Measurements from ENCODE around the gene QARS1. TPM values are rescaled to one million over a fixed set of nuclear protein-coding genes. Genes with fewer than 3 reads are reported as not detected.
A peak's percentile ranks its signal among the peaks of the same experiment; 100 is the strongest.

Gene QARS1
- polyA plus RNA-seq, 3 donors = 310 to 324 (median 317) TPM

DNA sequence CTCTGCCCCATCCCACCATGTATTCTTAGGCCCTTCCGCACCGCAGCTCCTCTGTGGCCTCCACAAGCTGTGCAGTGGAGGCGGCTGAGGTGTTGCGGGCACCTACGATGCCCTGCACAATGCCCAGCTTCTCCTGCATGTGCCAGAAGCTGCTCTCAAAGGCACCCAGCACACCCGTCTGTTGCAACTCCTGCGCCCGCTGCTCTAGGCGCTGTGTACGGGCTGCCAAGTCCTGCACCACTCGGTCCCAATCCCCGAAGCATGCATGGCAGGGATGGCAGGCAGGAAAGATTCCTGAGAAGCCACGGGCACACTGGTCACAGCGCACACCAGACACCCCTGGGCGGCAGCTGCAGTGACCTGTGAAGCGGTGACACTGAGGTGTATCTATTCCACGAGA, 19.1 kb upstream of the QARS1 start:
- DNase-seq = no peak

DNA sequence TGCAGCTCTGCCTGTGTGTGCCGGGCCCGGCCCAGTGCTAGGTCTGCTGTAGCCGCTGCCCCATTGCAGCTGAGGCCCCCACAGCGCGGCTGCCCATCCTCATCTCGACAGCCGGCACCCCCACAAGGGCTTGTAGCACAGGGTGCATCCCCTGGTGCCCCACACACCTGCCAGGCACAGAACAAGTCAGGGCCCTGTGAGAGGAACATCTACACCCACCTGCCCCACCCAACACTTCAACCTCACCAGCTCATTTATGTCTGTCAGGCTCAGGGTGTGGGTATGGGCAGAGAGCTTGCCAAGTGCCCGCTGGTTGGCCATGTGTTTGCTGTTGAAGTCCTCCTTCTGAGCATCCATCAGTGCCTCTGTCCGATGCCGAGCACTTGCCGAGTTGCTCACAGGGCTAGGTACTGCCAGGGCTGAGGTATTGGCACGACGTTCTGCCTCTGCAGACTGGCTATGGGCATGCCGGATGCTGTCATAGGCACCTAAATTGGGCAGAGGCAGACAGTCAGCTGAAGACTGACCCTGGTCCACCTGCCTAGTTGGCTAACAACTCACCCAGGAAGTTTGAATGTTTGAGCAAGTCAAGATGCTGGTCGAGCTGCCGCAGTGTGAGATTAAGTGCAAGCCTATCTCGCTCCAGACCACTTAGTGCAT, 18.5 kb upstream of the QARS1 start:
- no peak for DNase-seq

DNA sequence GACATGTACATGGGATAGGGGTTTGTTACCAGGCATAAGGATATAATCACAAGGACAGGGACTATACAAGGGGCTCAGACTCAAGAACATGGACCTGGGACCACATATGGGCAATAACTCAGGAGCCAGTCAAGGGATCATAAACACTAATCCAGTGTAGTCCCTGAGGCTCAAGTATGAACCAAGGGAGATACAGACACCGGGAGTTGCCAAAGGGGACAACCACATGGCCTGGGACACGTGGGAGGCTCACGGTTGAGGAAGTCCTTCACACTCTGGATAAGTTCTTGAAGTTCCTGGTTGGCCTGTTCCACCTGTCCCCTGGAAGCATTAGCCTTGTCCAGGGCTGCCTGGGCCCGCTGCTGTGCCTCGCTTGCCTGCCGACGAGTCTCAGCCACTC, 17.9 kb upstream of the QARS1 start:
- DNase-seq = no peak

DNA sequence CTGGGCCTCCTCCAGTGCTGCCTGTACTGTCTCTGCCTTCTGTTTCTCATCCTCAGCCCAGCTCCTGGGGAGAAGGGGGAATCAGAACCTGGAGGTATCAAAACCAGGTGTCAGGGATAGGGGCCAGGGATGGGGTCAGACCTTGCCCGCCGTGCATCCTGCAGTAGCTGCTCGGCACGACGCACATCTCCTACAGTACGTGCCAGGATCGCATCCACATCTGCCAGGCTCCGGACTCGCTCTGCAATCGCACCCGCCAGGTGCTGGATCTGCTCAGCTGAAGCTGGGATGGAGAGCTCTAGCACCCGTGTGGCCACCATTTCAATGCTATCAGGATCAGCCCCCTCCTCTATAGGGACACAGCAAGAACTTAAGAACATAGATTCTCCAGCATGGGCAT, 17.5 kb upstream of the QARS1 start:
- no peak for DNase-seq

- DNase-seq = no peak
Measured at GRCh38 chr3:49121132-49121736, 16.7 kb upstream of the QARS1 start.

DNA sequence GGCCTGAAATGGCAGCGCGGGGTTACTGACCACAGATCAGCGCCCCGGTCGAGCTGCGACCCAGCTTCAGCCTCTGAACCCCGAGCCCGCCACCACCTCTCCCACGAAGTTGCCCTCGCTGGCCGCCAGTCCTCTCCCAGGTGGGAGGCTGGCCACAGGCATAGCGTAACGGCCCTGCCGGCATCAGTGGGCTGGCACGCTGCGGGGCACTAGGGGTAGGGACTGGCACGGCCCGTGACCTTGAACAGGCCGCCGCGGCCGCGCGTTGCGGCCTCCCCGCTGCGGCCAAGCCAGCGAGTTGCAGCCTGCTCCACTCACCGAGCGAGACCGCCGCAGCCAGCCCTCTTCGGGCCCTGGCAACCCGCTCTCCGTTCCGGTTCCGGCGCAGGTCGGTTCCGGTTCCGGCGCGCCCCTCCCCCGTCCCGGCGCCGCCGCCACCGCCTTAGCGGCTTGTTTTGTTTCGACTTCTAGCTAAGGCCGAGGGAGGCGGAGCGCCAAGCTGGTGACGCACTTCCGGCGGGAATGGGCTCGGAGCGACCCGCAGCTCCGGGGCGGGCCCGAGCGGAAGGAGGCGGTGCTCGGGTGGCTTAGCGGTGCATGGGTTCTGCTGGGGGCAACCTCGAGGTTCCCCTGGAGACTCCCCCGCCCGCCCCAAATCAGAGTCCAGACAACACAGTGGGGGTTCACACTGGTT, 16.0 kb upstream of the QARS1 start, which contains the start of gene USP19:
Gene USP19 (minus strand): TSS at position 386 of the 694 bp plus-strand sequence. CDS start 1,678 bp downstream, outside the sequence.
- DNase-seq = peak; percentile 94

GRCh38 chr3:49120096-49120437, 15.5 kb upstream of the QARS1 start:
- no peak for DNase-seq

DNA sequence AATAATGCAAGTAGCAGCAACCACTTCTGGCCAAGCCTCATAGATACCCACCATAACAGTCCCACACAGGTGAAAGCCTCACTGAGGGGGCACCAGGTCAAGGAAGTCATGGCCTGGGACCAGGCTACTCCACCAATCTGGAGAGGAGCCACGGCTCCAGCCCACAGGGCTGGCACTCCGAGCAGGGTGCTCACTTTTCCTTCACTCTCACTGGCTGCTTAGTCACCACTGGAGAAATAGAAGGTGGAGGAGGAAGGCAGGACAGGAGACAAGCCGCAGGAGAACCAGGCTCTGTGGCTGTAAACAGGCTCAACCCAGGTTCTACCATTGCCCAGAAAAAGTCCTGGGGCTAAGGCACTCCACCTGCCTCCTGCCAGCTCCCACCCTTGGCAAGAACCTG, 14.9 kb upstream of the QARS1 start:
- DNase-seq = no peak

DNA sequence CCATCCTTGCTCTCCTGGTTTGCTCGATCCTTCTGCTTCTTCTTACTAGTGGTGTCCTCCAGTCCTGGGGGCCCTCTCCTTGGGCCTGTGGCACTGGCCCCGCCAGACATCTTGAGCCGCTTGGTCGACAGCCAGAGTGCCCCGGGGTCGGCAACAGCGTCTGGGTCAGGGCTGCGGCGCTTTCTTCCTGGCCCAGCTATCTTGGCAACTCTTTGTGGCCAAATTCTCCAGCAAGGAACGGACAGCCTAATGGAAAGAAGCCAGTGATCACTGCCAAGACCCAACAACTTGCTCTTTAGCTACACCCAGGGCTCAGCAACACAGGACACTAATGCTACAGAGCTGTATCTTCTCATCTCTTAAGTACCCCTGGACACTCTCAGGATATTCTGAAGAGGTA, 14.5 kb upstream of the QARS1 start:
- DNase-seq = no peak

GRCh38 chr3:49112262-49112661, 7.7 kb upstream of the QARS1 start:
- DNase-seq = no peak

DNA sequence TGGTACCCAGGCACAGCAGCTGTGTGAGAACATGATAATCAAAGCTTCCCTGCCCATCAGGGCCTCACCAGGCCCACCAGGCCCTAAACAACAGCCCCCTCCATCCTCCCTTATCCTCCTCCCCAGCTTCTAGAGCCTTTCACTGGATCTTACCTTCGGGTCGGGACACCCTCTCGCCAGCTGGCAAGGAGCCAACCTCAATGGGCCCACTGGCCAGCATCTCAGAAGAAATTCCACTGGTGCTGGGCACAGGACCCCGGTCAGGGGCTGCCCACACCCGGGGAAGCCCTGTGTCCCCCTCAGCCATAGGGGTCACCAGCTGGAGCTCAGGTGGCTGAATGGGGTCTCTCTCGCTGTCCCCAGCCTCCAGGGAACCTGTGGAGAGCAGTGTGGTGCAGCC, 6.8 kb upstream of the QARS1 start:
- DNase-seq = no peak

- no peak for DNase-seq
Measured at GRCh38 chr3:49110780-49111179, 6.2 kb upstream of the QARS1 start.

DNA sequence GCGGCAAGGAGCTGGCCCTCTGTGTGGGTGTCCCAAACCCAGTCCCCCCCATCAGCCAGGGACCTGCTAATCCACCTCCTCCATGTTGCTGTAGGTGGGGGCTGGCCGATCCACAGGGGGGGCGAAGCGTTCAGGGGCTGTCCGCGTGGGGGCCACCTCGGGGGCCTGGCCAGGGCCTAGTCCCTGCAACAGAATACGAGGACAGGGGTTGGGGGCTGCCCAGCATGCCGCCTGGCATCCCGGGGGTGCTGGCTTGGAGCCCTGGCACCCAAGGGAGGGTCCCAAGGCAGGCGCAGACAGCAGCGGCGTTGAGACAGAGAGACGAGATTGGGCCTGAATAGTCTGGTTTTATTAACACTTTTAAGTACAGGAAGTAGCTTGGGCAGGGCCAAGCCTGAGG, 3.8 kb upstream of the QARS1 start:
- DNase-seq = no peak

DNA sequence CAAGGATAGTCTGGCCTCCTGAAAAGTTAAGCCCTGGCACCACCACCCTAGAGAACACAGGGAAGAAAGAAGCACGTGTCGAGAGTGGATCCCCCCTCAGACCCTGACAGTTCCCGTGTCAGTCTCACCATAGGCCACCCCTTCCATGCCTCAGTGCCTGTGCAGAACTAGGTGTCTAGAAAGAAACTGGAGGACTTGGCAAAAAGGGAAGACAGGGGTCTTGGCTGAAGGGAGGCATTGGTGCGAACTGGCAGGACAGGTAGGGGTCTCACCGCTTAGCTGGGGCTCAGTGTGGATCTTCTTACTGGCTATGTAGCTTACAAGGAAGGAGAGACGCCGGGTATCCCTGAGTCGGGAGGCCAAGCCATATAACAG, 518 bp downstream of the QARS1 start:
- no peak for DNase-seq

GRCh38 chr3:49100046-49100615, 4.4 kb downstream of the QARS1 start:
- DNase-seq = no peak

GRCh38 chr3:49098910-49099630, 5.5 kb downstream of the QARS1 start:
- DNase-seq = no peak

DNA sequence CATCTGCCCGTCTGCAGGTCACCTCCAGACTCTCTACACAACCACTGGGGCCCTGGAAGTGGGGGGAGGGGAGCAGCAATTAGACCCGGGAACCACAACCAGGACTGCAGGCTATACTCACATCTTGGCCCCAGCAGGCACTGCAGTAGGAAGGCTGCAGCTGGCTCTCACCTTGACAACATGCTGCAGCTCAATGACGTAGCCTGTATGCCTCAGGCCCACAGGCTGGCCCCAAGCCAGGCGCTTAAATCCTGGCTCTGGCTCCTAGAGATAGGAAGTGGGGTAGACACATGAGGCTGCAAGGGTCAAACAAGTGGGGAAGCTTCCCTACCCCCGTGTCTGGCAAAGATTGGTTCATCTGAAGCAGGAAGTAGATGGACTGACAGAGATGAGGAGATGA, 6.1 kb downstream of the QARS1 start:
- no peak for DNase-seq

- DNase-seq = peak; percentile 99
Measured at GRCh38 chr3:49093853-49094767, 10.4 kb downstream of the QARS1 start, which contains the start of gene QRICH1. Gene QRICH1 (minus strand): TSS chr3:49094071. CDS start chr3:49077017, 17,054 bp downstream.

DNA sequence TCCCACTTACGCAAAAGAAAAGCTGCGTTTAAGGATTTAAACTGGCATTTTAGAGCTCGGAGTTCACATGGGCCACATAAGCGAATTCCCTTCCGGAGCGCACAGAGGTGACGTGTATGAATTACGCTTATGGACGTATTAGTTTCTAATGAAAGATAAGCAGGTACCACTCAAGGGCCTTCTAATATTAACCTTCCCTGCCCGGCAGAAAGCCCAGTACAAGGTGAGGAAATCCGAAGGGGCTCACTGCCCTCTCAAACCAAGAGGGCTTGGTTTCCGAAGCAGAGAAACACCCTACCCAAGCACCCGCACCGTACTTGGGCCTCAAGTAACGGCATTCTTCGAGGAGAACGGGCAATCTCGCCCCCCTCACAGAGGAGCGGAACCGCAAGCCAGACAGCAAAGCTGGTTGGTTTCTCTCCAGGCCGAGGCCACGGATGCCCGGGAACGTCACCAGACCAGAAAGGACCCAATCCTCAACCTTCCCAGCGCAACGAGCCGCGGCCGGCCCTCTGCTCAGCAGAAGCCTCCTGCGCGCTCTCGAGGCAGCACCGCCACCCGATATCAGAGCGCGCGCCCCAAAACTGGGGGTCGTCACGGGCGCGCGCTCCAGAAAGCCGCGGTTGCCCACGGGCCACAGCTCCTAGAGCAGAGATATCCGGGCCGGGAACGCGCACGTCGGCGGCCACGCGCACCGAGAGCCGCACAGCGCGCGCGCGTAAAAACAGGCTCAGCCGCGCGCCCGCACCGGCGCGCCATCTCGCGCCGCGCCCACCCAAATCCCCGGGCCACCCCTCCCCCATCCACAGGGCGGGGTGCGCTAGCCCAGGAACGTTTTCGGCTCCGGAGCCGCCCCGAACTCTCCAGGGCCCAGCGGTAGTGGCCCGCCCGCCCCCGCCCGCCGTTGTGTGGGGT, 11.4 kb downstream of the QARS1 start:
- DNase-seq = peak; percentile 79

DNA sequence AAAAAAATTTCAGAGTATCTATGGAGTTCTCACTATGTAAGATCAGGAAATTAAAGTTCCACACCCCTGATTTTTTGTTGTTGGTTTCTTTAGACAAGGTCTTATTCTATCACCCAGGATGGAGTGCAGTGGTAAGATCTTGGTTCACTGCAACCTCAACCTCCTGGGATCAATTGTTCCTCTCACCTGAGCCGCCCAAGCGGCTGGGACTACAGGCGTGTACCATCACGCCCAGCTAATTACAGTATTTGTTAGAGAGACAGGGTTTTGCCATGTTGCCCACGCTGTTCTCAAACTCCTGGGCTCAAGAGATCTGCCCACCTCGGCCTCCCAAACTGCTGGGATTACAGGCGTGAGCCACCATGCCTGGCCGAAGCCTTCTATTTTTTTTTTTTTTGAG, 23.1 kb downstream of the QARS1 start:
- DNase-seq = no peak
